HEK293 (cell line): ENCODE data around the gene TMED1.
"Not testable (repeated sequence)": the region's sequence is repeated elsewhere in the genome, so short reads cannot be mapped to it uniquely, and the experiment has no call there.

Experiments used
- CTCF ChIA-PET: fragments of 350-600 bp; formaldehyde crosslinking; extraction: SDS; loops from one replicate; lab custom pipeline; 2021; ENCODE audit warnings: antibody characterized with exemption; lab: Yijun Ruan, JAX
- POLR2A ChIA-PET: fragments of 300-600 bp; formaldehyde crosslinking; extraction: SDS; loops from one replicate; lab custom pipeline; 2020; ENCODE audit warnings: antibody characterized with exemption, inconsistent platforms; lab: Yijun Ruan, JAX
- H3K27ac ChIP-seq: fragments of 200-500 bp; sonication (Bioruptor generic); 2 replicates; pipeline ENCODE4 v1.5.1; 2014; ENCODE audit warnings: low read depth, low read length, control low read depth, inconsistent platforms; ENCODE audit errors: extremely low read depth
- H3K36me3 ChIP-seq, 2 experiments: fragments of 200-500 bp in 1 of 2; sonication (Bioruptor generic) in 1 of 2; 1 replicate in 1 of 2; 2 replicates in 1 of 2; pipeline ENCODE4 v1.5.1; 2014 to 2017; ENCODE audit warnings: inconsistent platforms in 2 of 2, low read length in 2 of 2; ENCODE audit not compliant: control insufficient read depth in 2 of 2, insufficient read depth in 1 of 2
- H3K4me1 ChIP-seq: fragments of 200-500 bp; sonication (Bioruptor generic); 2 replicates; pipeline ENCODE4 v1.5.1; 2014; ENCODE audit warnings: mild to moderate bottlenecking, low read length, inconsistent platforms; ENCODE audit not compliant: control insufficient read depth, insufficient read depth
- H3K4me3 ChIP-seq: 2 replicates; pipeline ENCODE4 v1.5.1; 2011; ENCODE audit warnings: low read depth, mild to moderate bottlenecking, control low read depth, low read length, moderate library complexity
- H3K9me3 ChIP-seq: fragments of 200-500 bp; sonication (Bioruptor generic); 2 replicates; pipeline ENCODE4 v1.5.1; 2014; ENCODE audit warnings: low read depth, low read length, inconsistent platforms; ENCODE audit not compliant: control insufficient read depth, insufficient read depth
- HOXC10 ChIP-seq: sonication (generic); formaldehyde crosslinking; IDR thresholded peaks from 2 replicates; pipeline ENCODE4 v1.8.1; 2023; ENCODE audit warnings: mild to moderate bottlenecking, missing genetic modification reagents
- KLF8 ChIP-seq: fragments of 450-650 bp; formaldehyde crosslinking; IDR thresholded peaks from 2 replicates; pipeline ENCODE4 v1.5.1; 2016; ENCODE audit warnings: missing biosample characterization, missing genetic modification characterization
- MYNN ChIP-seq: fragments of 450-650 bp; formaldehyde crosslinking; IDR thresholded peaks from 2 replicates; pipeline ENCODE4 v1.5.1; 2016; ENCODE audit warnings: missing biosample characterization, missing genetic modification characterization, borderline replicate concordance
- PATZ1 ChIP-seq: fragments of 450-650 bp; formaldehyde crosslinking; IDR thresholded peaks from 2 replicates; pipeline ENCODE4 v1.5.1; 2016; ENCODE audit warnings: missing biosample characterization, missing genetic modification characterization
- RBAK ChIP-seq: fragments of 450-650 bp; formaldehyde crosslinking; IDR thresholded peaks from 2 replicates; pipeline ENCODE4 v1.5.1; 2016; ENCODE audit warnings: missing biosample characterization, missing genetic modification characterization
- YY2 ChIP-seq: fragments of 450-650 bp; formaldehyde crosslinking; IDR thresholded peaks from 2 replicates; pipeline ENCODE4 v1.5.1; 2016; ENCODE audit warnings: missing biosample characterization, missing genetic modification characterization
- ZBTB20 ChIP-seq: fragments of 450-650 bp; formaldehyde crosslinking; IDR thresholded peaks from 2 replicates; pipeline ENCODE4 v1.5.1; 2016; ENCODE audit warnings: missing biosample characterization, missing genetic modification characterization
- ZNF169 ChIP-seq: fragments of 450-650 bp; formaldehyde crosslinking; IDR thresholded peaks from 2 replicates; pipeline ENCODE4 v1.5.1; 2016; ENCODE audit warnings: missing biosample characterization, missing genetic modification characterization
- ZNF211 ChIP-seq: fragments of 450-650 bp; formaldehyde crosslinking; IDR thresholded peaks from 2 replicates; pipeline ENCODE4 v1.5.1; 2016; ENCODE audit warnings: low read depth, missing biosample characterization, missing genetic modification characterization
- ZNF311 ChIP-seq: fragments of 450-650 bp; formaldehyde crosslinking; IDR thresholded peaks from 2 replicates; pipeline ENCODE4 v1.5.1; 2017; ENCODE audit warnings: missing biosample characterization, missing genetic modification characterization, borderline replicate concordance
- ZNF341 ChIP-seq: fragments of 450-650 bp; formaldehyde crosslinking; IDR thresholded peaks from 2 replicates; pipeline ENCODE4; 2016; ENCODE audit warnings: low read depth, missing biosample characterization, missing genetic modification characterization
- ZNF362 ChIP-seq: fragments of 450-650 bp; formaldehyde crosslinking; IDR thresholded peaks from 2 replicates; pipeline ENCODE4 v1.5.1; 2016; ENCODE audit warnings: missing biosample characterization, missing genetic modification characterization
- ZNF404 ChIP-seq: fragments of 450-650 bp; formaldehyde crosslinking; IDR thresholded peaks from 2 replicates; pipeline ENCODE4 v1.5.1; 2017; ENCODE audit warnings: missing biosample characterization, missing genetic modification characterization
- ZNF433 ChIP-seq: fragments of 450-650 bp; formaldehyde crosslinking; IDR thresholded peaks from 2 replicates; pipeline ENCODE4 v1.5.1; 2016; ENCODE audit warnings: missing biosample characterization, missing genetic modification characterization, low read depth
- TF ChIP-seq, protein P1 (sequence below): fragments of 450-650 bp; IDR thresholded peaks from 2 replicates; pipeline ENCODE4 v1.5.1; 2018; ENCODE audit warnings: missing biosample characterization, missing genetic modification characterization
- TF ChIP-seq, protein P2 (sequence below): fragments of 450-650 bp; formaldehyde crosslinking; IDR thresholded peaks from 2 replicates; pipeline ENCODE4 v1.5.1; 2016; ENCODE audit warnings: missing biosample characterization, missing genetic modification characterization
- TF ChIP-seq, protein P3 (sequence below): fragments of 450-650 bp; formaldehyde crosslinking; IDR thresholded peaks from 2 replicates; pipeline ENCODE4 v1.5.1; 2016; ENCODE audit warnings: missing biosample characterization, missing genetic modification characterization, borderline replicate concordance

TMED1 gene

DNA sequence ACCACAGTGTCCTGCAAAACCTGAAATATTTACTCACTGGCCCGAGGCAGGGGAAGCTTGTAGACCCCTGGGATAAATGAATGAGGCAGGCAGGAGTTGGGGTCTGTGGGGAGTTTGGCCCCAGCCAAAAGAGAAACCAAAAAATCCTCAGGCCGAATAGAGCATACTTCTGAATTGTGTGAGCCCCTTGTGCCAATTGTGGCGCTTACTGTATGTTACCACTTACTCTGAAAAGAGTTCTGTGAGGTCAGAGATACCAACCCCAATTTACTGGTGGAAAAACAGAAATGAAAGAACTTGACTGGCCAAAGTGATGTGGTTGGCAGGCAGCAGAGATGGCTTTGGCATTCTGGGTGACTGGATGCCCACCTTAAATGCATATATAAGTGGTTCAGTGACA, 42.2 kb upstream of the TMED1 start (continued):
- TF ChIP-seq, protein P1, sequence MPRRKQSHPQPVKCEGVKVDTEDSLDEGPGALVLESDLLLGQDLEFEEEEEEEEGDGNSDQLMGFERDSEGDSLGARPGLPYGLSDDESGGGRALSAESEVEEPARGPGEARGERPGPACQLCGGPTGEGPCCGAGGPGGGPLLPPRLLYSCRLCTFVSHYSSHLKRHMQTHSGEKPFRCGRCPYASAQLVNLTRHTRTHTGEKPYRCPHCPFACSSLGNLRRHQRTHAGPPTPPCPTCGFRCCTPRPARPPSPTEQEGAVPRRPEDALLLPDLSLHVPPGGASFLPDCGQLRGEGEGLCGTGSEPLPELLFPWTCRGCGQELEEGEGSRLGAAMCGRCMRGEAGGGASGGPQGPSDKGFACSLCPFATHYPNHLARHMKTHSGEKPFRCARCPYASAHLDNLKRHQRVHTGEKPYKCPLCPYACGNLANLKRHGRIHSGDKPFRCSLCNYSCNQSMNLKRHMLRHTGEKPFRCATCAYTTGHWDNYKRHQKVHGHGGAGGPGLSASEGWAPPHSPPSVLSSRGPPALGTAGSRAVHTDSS (tag by site-specific recombination), result no peak
- TF ChIP-seq HOXC10 (CRISPR knock-in tag) (no peak), MYNN (tag by site-specific recombination) (no peak), YY2 (no peak), ZBTB20 (no peak), ZNF433 (tag by site-specific recombination) (no peak), RBAK (tag by site-specific recombination) (no peak)

DNA sequence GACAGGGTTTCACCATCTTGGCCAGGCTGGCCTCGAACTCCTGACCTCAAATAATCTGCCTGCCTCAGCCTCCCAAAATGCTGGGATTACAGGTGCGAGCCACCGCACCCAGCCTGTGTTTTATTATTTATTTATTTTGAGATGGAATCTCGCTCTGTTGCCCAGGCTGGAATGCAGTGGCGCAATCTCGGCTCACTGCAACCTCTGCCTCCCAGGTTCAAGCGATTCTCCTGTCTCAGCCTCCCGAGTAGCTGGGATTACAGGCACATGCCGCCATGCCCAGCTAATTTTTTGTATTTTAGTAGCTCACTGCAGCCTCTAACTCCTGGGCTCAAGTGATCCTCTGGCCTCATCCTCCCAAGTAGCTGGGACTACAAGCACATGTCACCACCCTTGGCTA, 41.6 kb upstream of the TMED1 start:
- H3K27ac ChIP-seq, H3K9me3 ChIP-seq, H3K4me1 ChIP-seq, H3K4me3 ChIP-seq, POLR2A ChIA-PET: not testable (repeated sequence)
- CTCF ChIA-PET, result interaction anchor here (1.2 to 1.5 kb wide), 2 partner anchors 13 to 16 kb away, joined by 3 to 10 read pairs; no protein-coding TSS in a partner anchor
- H3K36me3 ChIP-seq, result peaks cover 13 to 20% of the 10 kb centered on the region in 2 experiments; a peak in 2 of 3 replicates

DNA sequence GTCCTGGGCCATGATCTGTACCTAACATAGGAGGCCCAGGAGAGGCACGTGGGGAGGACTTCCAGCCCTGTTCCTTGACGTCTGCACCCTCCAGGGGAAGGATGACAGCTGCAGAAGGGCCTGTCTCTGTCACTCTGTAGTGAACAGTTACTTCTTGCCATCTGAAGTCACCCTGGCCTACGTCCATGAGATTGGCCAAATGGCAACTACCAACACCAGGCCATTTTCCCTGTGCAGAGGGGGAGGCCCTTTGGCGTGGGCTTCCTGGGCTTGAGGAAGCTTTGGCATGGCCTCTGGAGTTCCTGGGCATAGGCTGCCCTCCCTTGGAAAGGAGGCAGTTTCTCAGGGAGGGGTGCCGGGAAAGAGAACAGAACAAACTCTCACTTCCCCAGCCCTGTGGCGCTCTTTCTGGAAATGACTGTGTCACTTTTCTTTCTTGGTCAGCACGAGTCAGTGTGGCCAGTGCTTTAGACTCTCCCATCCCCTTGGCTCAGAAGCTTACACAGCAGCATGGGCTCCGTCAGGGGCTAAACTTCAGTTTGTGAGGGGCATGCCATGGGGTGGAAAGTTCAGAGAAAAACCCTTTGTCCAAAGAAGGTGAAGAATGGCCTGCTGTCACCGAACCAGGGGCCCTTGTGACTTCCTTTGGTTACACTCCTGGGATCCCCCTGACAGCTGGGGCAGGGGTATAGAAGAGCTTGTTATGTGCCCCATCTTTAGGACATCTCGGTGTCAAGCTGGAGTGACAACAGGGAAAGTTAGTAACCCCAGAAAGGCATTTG, 40.6 kb upstream of the TMED1 start:
- Histone ChIP-seq H3K27ac (no peak overlapping the region), H3K9me3 (no peaks in the 10 kb centered on the region), H3K4me1 (no peaks in the 10 kb centered on the region; the same call in 1 of the 2 replicates)
- ChIA-PET POLR2A (no interaction called here), CTCF (interaction anchor here (0.5 to 1.5 kb wide), 3 partner anchors 12 to 136 kb away, joined by 3 to 10 read pairs (median 3); no protein-coding TSS in a partner anchor)
- TF ChIP-seq ZNF311 (tag by site-specific recombination), result no peak
- TF ChIP-seq ZNF341, result peak; percentile 59
- TF ChIP-seq, all 188 proteins: peak for 1
- Histone ChIP-seq H3K4me3 (no peak overlapping the region), H3K36me3 (peaks cover 13 to 20% of the 10 kb centered on the region in 2 experiments; a peak in 2 of 3 replicates)

DNA sequence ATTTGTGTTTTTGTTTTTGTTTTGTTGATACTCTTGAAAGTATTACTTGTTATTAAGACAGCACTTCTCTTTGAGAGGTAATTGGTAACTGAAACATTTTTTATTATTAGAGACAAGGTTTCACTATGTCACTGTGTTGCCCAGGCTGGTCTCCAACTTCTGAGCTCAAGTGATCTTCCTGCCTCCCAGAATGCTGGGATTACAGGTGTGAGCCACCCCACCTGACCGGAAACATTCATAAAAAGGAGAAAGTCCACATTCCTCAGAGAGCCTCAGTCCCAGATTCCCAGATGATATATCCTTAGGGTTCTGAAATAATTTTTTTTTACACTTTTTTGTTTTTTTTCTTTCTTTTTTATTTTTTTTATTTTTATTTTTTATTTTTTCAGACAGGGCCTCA, 38.0 kb upstream of the TMED1 start:
- Histone ChIP-seq H3K36me3 (peaks cover 13 to 16% of the 10 kb centered on the region in 2 experiments; a peak in 2 of 3 replicates), H3K9me3 (no peaks in the 10 kb centered on the region), H3K27ac (no peak overlapping the region), H3K4me1 (no peaks in the 10 kb centered on the region), H3K4me3 (no peak overlapping the region)
- ChIA-PET CTCF (interaction anchor here (0.5 to 3.0 kb wide), 6 partner anchors 10 to 162 kb away, joined by 3 to 20 read pairs (median 4); no protein-coding TSS in a partner anchor), POLR2A (interaction anchor here (1.3 kb wide), 1 partner anchor 14 kb away, joined by 5 read pairs; no protein-coding TSS in a partner anchor)
- TF ChIP-seq, protein P2, sequence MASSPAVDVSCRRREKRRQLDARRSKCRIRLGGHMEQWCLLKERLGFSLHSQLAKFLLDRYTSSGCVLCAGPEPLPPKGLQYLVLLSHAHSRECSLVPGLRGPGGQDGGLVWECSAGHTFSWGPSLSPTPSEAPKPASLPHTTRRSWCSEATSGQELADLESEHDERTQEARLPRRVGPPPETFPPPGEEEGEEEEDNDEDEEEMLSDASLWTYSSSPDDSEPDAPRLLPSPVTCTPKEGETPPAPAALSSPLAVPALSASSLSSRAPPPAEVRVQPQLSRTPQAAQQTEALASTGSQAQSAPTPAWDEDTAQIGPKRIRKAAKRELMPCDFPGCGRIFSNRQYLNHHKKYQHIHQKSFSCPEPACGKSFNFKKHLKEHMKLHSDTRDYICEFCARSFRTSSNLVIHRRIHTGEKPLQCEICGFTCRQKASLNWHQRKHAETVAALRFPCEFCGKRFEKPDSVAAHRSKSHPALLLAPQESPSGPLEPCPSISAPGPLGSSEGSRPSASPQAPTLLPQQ (tag by site-specific recombination), result no peak
- TF ChIP-seq, protein P3, sequence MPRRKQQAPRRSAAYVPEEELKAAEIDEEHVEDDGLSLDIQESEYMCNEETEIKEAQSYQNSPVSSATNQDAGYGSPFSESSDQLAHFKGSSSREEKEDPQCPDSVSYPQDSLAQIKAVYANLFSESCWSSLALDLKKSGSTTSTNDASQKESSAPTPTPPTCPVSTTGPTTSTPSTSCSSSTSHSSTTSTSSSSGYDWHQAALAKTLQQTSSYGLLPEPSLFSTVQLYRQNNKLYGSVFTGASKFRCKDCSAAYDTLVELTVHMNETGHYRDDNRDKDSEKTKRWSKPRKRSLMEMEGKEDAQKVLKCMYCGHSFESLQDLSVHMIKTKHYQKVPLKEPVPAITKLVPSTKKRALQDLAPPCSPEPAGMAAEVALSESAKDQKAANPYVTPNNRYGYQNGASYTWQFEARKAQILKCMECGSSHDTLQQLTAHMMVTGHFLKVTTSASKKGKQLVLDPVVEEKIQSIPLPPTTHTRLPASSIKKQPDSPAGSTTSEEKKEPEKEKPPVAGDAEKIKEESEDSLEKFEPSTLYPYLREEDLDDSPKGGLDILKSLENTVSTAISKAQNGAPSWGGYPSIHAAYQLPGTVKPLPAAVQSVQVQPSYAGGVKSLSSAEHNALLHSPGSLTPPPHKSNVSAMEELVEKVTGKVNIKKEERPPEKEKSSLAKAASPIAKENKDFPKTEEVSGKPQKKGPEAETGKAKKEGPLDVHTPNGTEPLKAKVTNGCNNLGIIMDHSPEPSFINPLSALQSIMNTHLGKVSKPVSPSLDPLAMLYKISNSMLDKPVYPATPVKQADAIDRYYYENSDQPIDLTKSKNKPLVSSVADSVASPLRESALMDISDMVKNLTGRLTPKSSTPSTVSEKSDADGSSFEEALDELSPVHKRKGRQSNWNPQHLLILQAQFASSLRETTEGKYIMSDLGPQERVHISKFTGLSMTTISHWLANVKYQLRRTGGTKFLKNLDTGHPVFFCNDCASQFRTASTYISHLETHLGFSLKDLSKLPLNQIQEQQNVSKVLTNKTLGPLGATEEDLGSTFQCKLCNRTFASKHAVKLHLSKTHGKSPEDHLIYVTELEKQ (tag by site-specific recombination), result no peak
- TF ChIP-seq KLF8 (tag by site-specific recombination) (0 out of 2 replicates have a peak, but pooled peaks have one; percentile 15), PATZ1 (no peak), ZNF169 (tag by site-specific recombination) (no peak), ZNF404 (tag by site-specific recombination) (no peak), ZNF211 (no peak), ZNF362 (tag by site-specific recombination) (peak; percentile 59; the same call in 1 of the 2 replicates)
